Keratinocyte (primary cell): ENCODE data around the gene CISD3. TPM values are rescaled to one million over a fixed set of nuclear protein-coding genes. Genes with fewer than 3 reads are reported as not detected.

Experiments used
- DNase-seq: peaks from one replicate; pipeline ENCODE4 v3.0.0-alpha.2; 2011; ENCODE audit warnings: low read depth, missing footprints, low spot score
- FAIRE-seq: peaks from 2 replicates; lab custom pipeline; 2011; peaks lifted over from hg19 to GRCh38; lab: Jason Lieb, UNC
- H2AFZ ChIP-seq: 2 replicates; pipeline ENCODE4 v1.6.0; 2012; ENCODE audit warnings: low read length, control low read depth, inconsistent platforms; ENCODE audit not compliant: control insufficient read depth
- H3K27ac ChIP-seq: 2 replicates; pipeline ENCODE4 v1.5.1; 2011; ENCODE audit warnings: low read length; ENCODE audit not compliant: control insufficient read depth, insufficient read depth
- H3K27me3 ChIP-seq: 3 replicates; pipeline ENCODE4 v1.6.0; 2011; ENCODE audit warnings: low read length; ENCODE audit not compliant: control insufficient read depth, insufficient read depth; ENCODE audit errors: extremely low read depth
- H3K36me3 ChIP-seq, 2 experiments: 2 replicates in 1 of 2; 3 replicates in 1 of 2; pipeline ENCODE4 v1.5.1; 2011; ENCODE audit warnings: low read length in 2 of 2, mild to moderate bottlenecking in 1 of 2; ENCODE audit not compliant: control insufficient read depth in 2 of 2, insufficient read depth in 2 of 2; ENCODE audit errors: extremely low read depth in 1 of 2
- H3K4me1 ChIP-seq: 3 replicates; pipeline ENCODE4 v1.5.1; 2011; ENCODE audit warnings: low read length; ENCODE audit not compliant: control insufficient read depth, insufficient read depth; ENCODE audit errors: extremely low read depth
- H3K4me2 ChIP-seq: 3 replicates; pipeline ENCODE4 v1.6.0; 2011; ENCODE audit warnings: low read depth, low read length; ENCODE audit not compliant: control insufficient read depth, insufficient read depth; ENCODE audit errors: extremely low read depth
- H3K4me3 ChIP-seq, 3 experiments: fragments of 200-600 bp in 1 of 3; sonication (generic) in 1 of 3; 2 replicates in 2 of 3; 3 replicates in 1 of 3; pipeline ENCODE4 v1.5.1; 2011 to 2016; ENCODE audit warnings: low read length in 3 of 3, mild to moderate bottlenecking in 3 of 3, control low read depth in 2 of 3, inconsistent platforms in 1 of 3, low read depth in 1 of 3, mixed read lengths in 1 of 3, mixed run types in 1 of 3, moderate library complexity in 1 of 3; ENCODE audit not compliant: control insufficient read depth in 2 of 3, insufficient read depth in 2 of 3; ENCODE audit errors: extremely low read depth in 1 of 3
- H3K79me2 ChIP-seq: 2 replicates; pipeline ENCODE4 v1.6.0; 2012; ENCODE audit warnings: low read length; ENCODE audit not compliant: control insufficient read depth, insufficient read depth
- H3K9ac ChIP-seq: 3 replicates; pipeline ENCODE4 v1.6.0; 2011; ENCODE audit warnings: low read length; ENCODE audit not compliant: control insufficient read depth, insufficient read depth; ENCODE audit errors: extremely low read depth
- H3K9me1 ChIP-seq: 3 replicates; pipeline ENCODE4 v1.6.0; 2011; ENCODE audit warnings: low read length; ENCODE audit not compliant: control insufficient read depth, insufficient read depth; ENCODE audit errors: extremely low read depth
- H3K9me3 ChIP-seq: 2 replicates; pipeline ENCODE4 v1.5.1; 2012; ENCODE audit warnings: low read depth, low read length; ENCODE audit not compliant: control insufficient read depth
- H4K20me1 ChIP-seq: 3 replicates; pipeline ENCODE4 v1.6.0; 2011; ENCODE audit warnings: low read length; ENCODE audit not compliant: control insufficient read depth, insufficient read depth; ENCODE audit errors: extremely low read depth
- EZH2 ChIP-seq: IDR thresholded peaks from one replicate; pipeline ENCODE4 v1.6.1; 2012; ENCODE audit warnings: inconsistent platforms, mild to moderate bottlenecking, low read length, moderate library complexity
- dilution Hi-C: fragments of 300-500 bp; cut with MboI; formaldehyde crosslinking; loops from one replicate; pipeline ENCODE4 v1.7.0; 2020; ENCODE audit warnings: low sequenced_read_pairs; ENCODE audit not compliant: extremely low pct_ligation_motif_present
- polyA plus RNA-seq, 5 experiments: library from polyadenylated mRNA; depleted of rRNA in 3 of 5; stranded (reverse) in 3 of 5; stranded (forward) in 1 of 5; unstranded in 1 of 5; fragments of >200 nt; gene quantifications; 1 replicate in 1 of 5; 2 replicates in 3 of 5; 3 replicates in 1 of 5; pipeline versions ENCODE4 v1.2.1 to v1.2.3, GENCODE V29; 2011 to 2012; ENCODE audit warnings: missing spikeins in 2 of 5, low read depth in 1 of 5, low replicate concordance in 1 of 5
- TF ChIP-seq, protein P1 (sequence below), 3 experiments: IDR thresholded peaks in 1 of 3; conservative IDR thresholded peaks in 1 of 3; optimal IDR thresholded peaks in 1 of 3; 2 replicates in 2 of 3; 3 replicates in 1 of 3; pipeline versions ENCODE3 to v1.5.1; 2011; ENCODE audit warnings: low read length in 3 of 3, mild to moderate bottlenecking in 3 of 3, moderate library complexity in 2 of 3, control low read depth in 1 of 3, inconsistent platforms in 1 of 3; ENCODE audit not compliant: insufficient read depth in 2 of 3; ENCODE audit errors: extremely low read depth in 1 of 3

Gene CISD3
- polyA plus RNA-seq, 1 donor (not counting 4 experiments of a cell fraction or from before 2014, with no cell fraction given): 17.1 TPM

DNA sequence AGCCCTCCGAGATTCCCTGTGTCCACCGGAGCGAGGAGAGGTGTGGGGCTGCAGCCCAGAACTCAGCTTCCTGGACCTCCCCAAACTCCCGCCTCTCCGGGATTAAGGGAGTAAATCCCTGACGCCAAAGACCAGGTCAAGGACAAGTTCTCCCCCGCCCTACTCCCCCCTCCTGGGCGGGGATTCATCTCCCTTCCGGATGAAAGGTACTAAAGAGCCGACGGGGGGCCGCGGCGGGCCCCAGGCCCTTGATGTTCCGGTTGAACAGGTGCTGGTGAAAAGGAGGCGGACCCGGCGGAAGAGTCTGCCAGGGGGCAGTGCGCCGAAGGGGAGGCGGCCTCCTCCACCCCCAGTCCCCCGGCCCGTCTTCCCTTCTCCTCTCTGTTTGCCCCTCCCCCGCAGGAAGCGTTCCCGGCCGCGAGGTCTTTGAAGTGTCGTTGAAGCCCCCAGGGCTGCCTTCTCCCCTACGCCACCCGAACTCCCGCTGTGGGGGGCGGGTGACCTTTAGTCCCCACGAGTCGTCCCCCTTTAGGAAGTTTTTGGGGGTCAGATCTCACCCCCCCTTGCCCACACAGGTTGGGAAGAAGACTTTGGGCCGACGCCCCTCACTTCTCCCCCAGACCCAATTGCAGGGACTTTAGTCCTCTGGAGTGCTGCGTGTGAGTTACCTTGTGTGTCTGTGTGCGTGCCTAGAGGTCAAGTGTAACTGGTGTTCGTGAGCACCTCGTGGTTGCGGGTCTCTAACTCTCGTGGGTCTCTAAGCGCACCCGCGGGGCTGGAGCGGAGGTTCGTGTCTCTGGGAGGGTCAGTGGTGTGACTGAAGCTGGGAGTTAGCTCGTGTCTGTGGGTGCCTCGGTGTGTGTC is 26.2 kb upstream of the CISD3 start:
- no peaks in the 10 kb centered on the region for H3K9me1 ChIP-seq
- H3K36me3 ChIP-seq: no peaks in the 10 kb centered on the region
- H3K79me2 ChIP-seq: no peaks in the 10 kb centered on the region
- FAIRE-seq: no peak
- peak overlapping the region; percentile 85 for H3K9ac ChIP-seq
- H3K27me3 ChIP-seq: no peaks in the 10 kb centered on the region
- dilution Hi-C loops: no loop called here
- peaks cover 38% of the 10 kb centered on the region for H3K4me1 ChIP-seq
- peak overlapping the region; percentile 50 to 84 (median 82) for H3K4me3 ChIP-seq
- TF ChIP-seq EZH2: no peak
- TF ChIP-seq, protein P1, sequence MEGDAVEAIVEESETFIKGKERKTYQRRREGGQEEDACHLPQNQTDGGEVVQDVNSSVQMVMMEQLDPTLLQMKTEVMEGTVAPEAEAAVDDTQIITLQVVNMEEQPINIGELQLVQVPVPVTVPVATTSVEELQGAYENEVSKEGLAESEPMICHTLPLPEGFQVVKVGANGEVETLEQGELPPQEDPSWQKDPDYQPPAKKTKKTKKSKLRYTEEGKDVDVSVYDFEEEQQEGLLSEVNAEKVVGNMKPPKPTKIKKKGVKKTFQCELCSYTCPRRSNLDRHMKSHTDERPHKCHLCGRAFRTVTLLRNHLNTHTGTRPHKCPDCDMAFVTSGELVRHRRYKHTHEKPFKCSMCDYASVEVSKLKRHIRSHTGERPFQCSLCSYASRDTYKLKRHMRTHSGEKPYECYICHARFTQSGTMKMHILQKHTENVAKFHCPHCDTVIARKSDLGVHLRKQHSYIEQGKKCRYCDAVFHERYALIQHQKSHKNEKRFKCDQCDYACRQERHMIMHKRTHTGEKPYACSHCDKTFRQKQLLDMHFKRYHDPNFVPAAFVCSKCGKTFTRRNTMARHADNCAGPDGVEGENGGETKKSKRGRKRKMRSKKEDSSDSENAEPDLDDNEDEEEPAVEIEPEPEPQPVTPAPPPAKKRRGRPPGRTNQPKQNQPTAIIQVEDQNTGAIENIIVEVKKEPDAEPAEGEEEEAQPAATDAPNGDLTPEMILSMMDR (optimal IDR thresholded peaks at IDR 0.05 in 1 of 3, IDR thresholded peaks at IDR 0.05 in 1 of 3, conservative IDR thresholded peaks at IDR 0.05 in 1 of 3; ENCODE audit: extremely low read depth in 1 of 3, insufficient read depth in 2 of 3, low read length in 3 of 3): no peak
- peak overlapping the region; percentile 96 for H3K4me2 ChIP-seq
- no peaks in the 10 kb centered on the region for H3K9me3 ChIP-seq
- peak overlapping the region; percentile 72 for H3K27ac ChIP-seq
- peak overlapping the region; percentile 73 for H2AFZ ChIP-seq
- no peaks in the 10 kb centered on the region for H4K20me1 ChIP-seq
- DNase-seq: no peak

DNA sequence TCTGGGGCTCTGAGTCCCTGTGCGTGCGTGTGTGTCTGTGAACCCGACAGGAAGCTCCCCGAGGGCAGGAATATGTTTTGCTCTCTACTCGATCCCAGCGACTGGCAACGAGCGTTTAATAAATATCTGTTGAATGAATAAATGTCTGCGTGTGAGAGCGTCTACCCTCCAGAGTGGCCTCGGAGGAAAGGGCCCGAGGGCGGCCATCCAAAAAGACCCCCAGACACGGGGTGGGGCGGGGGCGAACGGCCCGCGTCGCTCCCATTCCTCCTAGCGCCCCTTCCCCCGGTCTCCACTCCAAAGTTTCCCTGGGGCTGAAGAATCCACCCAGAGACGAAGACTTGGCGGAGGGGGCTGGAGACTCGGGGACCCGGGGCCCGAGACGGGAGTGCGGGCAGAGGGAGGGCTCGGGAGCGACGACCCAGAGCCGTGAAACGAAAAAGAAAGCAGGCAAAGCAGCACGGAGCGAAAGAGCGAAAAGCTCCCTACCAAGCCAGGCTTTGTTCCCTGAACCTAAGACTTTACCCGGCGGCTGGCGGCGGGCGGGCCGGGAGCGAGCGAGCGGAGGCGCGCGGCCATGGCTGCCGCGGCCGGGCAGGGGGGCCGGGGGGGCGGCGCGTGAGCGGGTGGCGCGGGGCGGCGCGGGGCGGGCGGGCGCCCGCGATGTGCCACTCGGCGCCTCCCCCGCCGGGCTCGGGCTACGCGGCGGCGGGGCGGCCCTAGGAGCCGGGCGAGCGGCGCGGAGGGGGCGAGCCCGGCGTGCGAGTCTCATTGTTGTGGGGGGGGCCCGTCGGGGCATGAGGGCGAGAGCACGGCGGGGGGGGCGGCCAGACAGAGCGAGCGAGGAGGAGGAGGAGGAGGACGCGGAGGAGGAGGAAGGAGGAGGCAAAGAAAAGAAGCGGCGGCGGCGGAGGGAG is 25.3 kb upstream of the CISD3 start, which contains the start of gene MLLT6:
MLLT6 (plus strand) TSS at position 668 of the 917 bp plus-strand sequence. CDS start 360 bp downstream, outside the sequence.
- no peaks in the 10 kb centered on the region for H3K27me3 ChIP-seq
- peaks cover 32% of the 10 kb centered on the region for H3K4me1 ChIP-seq
- H3K9me3 ChIP-seq: no peaks in the 10 kb centered on the region
- dilution Hi-C loops: no loop called here
- peaks cover 0 to 4% of the 10 kb centered on the region in 2 experiments for H3K36me3 ChIP-seq
- no peaks in the 10 kb centered on the region for H3K79me2 ChIP-seq
- peak within 1 kb of the TSS; percentile 63 to 88 (median 84) for H3K4me3 ChIP-seq
- FAIRE-seq (no peak), DNase-seq (no peak)
- no peaks in the 10 kb centered on the region for H4K20me1 ChIP-seq
- TF ChIP-seq, protein P1 (optimal IDR thresholded peaks at IDR 0.05 in 1 of 3, IDR thresholded peaks at IDR 0.05 in 1 of 3, conservative IDR thresholded peaks at IDR 0.05 in 1 of 3; ENCODE audit: extremely low read depth in 1 of 3, insufficient read depth in 2 of 3, low read length in 3 of 3): no peak
- no peak for TF ChIP-seq EZH2
- peak within 1 kb of the TSS; percentile 85 for H3K9ac ChIP-seq
- H3K9me1 ChIP-seq: no peaks in the 10 kb centered on the region
- peak within 1 kb of the TSS; percentile 73 for H2AFZ ChIP-seq
- H3K27ac ChIP-seq: peak within 1 kb of the TSS; percentile 72
- H3K4me2 ChIP-seq: peak within 1 kb of the TSS; percentile 96
